IMR-90 (cell line): ENCODE results near the gene LYRM4.

ENCODE experiments used
- CHD1 ChIP-seq: IDR thresholded peaks from 2 replicates; pipeline ENCODE4 v1.6.1; 2012; ENCODE audit warnings: low read depth, low read length, improper control_type of control experiment
- FOS ChIP-seq: fragments of 150-350 bp; IDR thresholded peaks from 2 replicates; pipeline ENCODE4 v1.6.1; 2016; ENCODE audit warnings: low read depth, low read length
- MAZ ChIP-seq: IDR thresholded peaks from 2 replicates; pipeline ENCODE4 v1.6.1; 2012; ENCODE audit warnings: low read depth, mild to moderate bottlenecking, low read length, improper control_type of control experiment, moderate library complexity, borderline replicate concordance
- POLR2A ChIP-seq: IDR thresholded peaks from 2 replicates; pipeline ENCODE4 v1.6.1; 2012; ENCODE audit warnings: mild to moderate bottlenecking, low read depth, low read length
- RAD21 ChIP-seq: IDR thresholded peaks from 2 replicates; pipeline ENCODE4 v1.6.1; 2012; ENCODE audit warnings: low read length, improper control_type of control experiment
- RCOR1 ChIP-seq: IDR thresholded peaks from 2 replicates; pipeline ENCODE4 v1.6.1; 2012; ENCODE audit warnings: mild to moderate bottlenecking, low read length, improper control_type of control experiment; ENCODE audit not compliant: insufficient replicate concordance
- TF ChIP-seq, protein P1 (sequence below): fragments of 150-350 bp; IDR thresholded peaks from 2 replicates; pipeline ENCODE4 v1.6.1; 2017; ENCODE audit warnings: mild to moderate bottlenecking, antibody characterized with exemption, low read length, low read depth
- TF ChIP-seq, protein P2 (sequence below): conservative IDR thresholded peaks from 2 replicates; pipeline ENCODE4 v1.5.1; 2012; ENCODE audit warnings: mild to moderate bottlenecking, low read depth, low read length, improper control_type of control experiment

DNA sequence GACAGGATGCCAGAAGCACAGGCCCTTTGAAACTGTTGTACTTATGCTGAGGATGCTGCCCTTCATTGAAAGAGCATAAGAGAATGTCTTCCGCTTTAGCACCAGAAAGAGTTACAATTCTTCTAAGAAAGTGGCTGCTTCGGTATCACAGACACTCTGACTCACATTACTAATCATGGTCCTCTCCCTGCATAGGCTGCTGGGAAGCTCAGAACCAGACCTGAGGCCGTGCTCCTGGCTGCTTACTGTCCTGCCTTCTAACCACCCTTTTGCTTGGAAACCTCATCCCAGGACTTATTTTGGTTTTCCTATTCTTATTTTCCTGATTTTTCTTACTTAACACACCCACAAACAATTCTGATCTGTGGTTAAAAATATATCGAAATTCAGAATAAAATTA, 22.9 kb downstream of the LYRM4 start:
- TF ChIP-seq, protein P1, sequence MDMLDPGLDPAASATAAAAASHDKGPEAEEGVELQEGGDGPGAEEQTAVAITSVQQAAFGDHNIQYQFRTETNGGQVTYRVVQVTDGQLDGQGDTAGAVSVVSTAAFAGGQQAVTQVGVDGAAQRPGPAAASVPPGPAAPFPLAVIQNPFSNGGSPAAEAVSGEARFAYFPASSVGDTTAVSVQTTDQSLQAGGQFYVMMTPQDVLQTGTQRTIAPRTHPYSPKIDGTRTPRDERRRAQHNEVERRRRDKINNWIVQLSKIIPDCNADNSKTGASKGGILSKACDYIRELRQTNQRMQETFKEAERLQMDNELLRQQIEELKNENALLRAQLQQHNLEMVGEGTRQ = no peak
- no peak for TF ChIP-seq POLR2A
- TF ChIP-seq, protein P2, sequence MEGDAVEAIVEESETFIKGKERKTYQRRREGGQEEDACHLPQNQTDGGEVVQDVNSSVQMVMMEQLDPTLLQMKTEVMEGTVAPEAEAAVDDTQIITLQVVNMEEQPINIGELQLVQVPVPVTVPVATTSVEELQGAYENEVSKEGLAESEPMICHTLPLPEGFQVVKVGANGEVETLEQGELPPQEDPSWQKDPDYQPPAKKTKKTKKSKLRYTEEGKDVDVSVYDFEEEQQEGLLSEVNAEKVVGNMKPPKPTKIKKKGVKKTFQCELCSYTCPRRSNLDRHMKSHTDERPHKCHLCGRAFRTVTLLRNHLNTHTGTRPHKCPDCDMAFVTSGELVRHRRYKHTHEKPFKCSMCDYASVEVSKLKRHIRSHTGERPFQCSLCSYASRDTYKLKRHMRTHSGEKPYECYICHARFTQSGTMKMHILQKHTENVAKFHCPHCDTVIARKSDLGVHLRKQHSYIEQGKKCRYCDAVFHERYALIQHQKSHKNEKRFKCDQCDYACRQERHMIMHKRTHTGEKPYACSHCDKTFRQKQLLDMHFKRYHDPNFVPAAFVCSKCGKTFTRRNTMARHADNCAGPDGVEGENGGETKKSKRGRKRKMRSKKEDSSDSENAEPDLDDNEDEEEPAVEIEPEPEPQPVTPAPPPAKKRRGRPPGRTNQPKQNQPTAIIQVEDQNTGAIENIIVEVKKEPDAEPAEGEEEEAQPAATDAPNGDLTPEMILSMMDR = no peak
- no peak for TF ChIP-seq FOS
- no peak for TF ChIP-seq CHD1
- no peak for TF ChIP-seq MAZ
- TF ChIP-seq RCOR1 = no peak
- no peak for TF ChIP-seq RAD21
